SK-MEL-5 (cell line): ENCODE measurements around the gene TFAM. TPM values are rescaled to one million over a fixed set of nuclear protein-coding genes. Genes with fewer than 3 reads are reported as not detected.

Experiments
- DNase-seq: peaks from one replicate; pipeline ENCODE4 v3.0.0-alpha.2; 2016; ENCODE audit warnings: low read depth, low spot score
- in situ Hi-C: cut with HindIII; loops from 2 replicates; pipeline ENCODE4 v1.10.0; 2016; ENCODE audit warnings: low sequenced_read_pairs, high pct_unique_total_duplicates, low pct_unique_long_range_greater_than_20kb
- polyA plus RNA-seq, 2 experiments: library from polyadenylated mRNA; depleted of rRNA; stranded (reverse); fragments of >200 nt; gene quantifications; 2 replicates each; pipeline ENCODE4 v1.2.3, GENCODE V29; 2015
- total RNA-seq: library from RNA; depleted of rRNA; stranded (reverse); fragments of >200 nt; shearing (Covaris generic); gene quantifications from 2 replicates; pipeline ENCODE4 v1.2.3, GENCODE V29; 2014; rRNA removed

The TFAM gene
- total RNA-seq: 54.8 and 72.5 TPM in 2 replicates
- polyA plus RNA-seq (2015; cell fraction: cytosol; rRNA removed): 22.9 and 23.5 TPM in 2 replicates
- polyA plus RNA-seq (2015; cell fraction: nucleus; rRNA removed): 14.6 and 15.2 TPM in 2 replicates

- in situ Hi-C loops: no loop called here
- peak; percentile 90 for DNase-seq
Observed at GRCh38 chr10:58384999-58385783, at the start of gene TFAM. TFAM (plus strand) TSS chr10:58385410; CDS start chr10:58385548, 138 bp downstream.

DNA sequence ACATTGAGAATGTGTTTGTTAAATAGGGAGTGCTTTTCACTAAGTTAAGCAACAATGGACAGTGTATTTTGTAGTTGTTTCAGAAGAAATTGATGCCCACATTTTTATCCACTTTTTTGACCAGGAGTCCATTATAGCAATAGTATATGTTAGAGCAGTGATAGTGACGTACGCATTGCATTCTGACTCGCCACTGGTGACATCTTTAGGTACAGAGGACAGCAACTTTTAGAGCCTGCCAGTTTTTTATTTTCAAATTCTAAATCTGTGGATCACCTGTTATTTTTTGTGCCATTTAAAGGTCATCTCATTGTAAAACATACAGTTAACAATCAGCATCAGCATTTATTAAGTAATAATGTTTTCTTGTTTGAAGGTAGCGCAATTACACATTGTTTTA, 49.0 kb upstream of the TFAM start:
- no peak for DNase-seq
- in situ Hi-C loops: no loop called here

DNA sequence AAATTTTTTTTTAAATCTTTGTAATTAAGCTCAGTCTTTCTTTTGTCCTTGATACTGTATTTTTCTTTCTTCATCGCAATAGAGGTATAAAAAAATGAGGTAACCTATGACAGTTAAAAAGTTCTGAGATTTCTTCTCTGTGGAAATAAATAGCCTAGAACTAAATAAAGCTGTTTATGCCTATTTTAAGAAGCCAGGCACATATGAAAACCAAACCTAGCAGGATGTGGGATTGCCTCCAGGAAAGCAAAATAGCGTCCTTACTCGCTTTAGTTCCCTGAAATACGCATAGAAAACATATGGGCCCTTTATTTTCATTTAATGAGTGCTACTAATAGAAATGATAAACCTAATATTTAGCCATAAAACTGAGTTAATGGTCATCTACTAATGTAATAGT, 43.8 kb upstream of the TFAM start:
- DNase-seq: no peak
- in situ Hi-C loops: no loop called here

GRCh38 chr10:58341947-58342346, 43.3 kb upstream of the TFAM start:
- in situ Hi-C loops: no loop called here

DNA sequence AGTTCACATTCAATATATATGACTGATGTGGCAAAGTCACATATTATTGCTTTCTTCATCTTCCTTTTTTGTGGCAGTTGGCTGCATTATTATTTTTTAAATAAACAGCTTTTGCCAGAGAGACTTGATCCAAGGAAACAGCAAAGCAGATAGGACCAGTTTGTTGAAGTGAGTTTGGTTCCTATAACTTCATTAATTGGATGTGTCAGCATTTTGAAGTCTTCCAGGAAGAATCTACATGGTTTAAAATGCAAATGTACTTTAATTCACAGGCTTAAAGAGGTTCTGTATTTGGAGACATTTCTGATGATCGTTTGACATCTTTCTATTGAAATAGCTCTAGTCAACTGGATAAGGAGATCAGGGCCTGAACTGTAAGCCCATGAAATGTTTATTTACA, 37.2 kb upstream of the TFAM start:
- no peak for DNase-seq
- in situ Hi-C loops: no loop called here

More at GRCh38 chr10:58341947-58342346, 43.3 kb upstream of the TFAM start:
- DNase-seq: no peak

- in situ Hi-C loops: no loop called here
- peak; percentile 52 for DNase-seq
Observed at GRCh38 chr10:58348571-58349033, 36.6 kb upstream of the TFAM start.

GRCh38 chr10:58350023-58350422, 35.2 kb upstream of the TFAM start:
- in situ Hi-C loops: no loop called here

GRCh38 chr10:58350619-58351323, 34.4 kb upstream of the TFAM start:
- in situ Hi-C loops: no loop called here

More at GRCh38 chr10:58350023-58350422, 35.2 kb upstream of the TFAM start:
- no peak for DNase-seq

DNA sequence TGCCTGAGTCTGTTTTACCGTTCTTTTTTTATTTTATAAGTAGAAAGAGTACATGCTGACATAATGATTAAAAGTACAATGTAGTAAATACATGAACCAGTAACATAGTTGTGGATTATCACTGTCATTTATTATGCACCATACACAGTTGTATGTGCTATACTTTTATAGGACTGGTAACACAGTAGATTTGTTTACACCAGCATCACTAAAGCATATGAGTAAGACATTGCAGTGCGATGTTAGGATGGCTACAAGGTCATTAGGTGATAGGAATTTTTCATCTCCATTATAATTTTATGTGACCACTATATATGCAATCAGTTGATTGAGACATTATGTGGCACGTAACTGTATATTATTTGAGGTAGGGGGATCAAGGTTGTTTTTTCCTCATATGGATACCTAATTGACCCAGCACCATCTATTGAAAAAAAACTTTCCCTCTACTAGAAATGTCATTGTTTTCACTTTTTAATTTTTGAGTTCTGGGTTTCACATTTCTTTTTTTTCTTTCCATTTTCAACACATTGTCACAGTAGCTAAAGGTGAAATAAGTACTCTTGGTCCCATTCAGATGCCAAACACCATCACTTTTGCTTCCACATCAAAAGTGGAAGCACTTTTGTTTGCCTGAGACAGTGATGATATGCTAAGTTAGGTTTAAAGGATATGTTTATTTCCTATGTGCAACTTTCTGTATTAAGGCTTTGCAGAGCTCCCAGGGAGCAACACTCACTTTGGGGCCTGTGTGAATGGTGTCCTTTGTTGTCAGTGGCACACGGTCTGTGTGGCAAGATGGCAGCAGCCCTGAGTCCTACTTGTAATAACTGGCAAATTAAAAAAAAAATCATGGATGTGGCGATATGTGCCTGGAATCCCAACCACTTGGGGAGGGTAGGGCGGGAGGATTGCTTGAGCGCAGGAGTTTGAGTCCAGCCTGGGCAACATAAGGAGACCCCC, 33.3 kb upstream of the TFAM start:
- in situ Hi-C loops: no loop called here
- DNase-seq: peak; percentile 36

More at GRCh38 chr10:58350619-58351323, 34.4 kb upstream of the TFAM start:
- no peak for DNase-seq

GRCh38 chr10:58352956-58353610, 32.1 kb upstream of the TFAM start:
- no peak for DNase-seq
- in situ Hi-C loops: no loop called here

- no peak for DNase-seq
- in situ Hi-C loops: no loop called here
Observed at GRCh38 chr10:58356756-58357155, 28.5 kb upstream of the TFAM start.

DNA sequence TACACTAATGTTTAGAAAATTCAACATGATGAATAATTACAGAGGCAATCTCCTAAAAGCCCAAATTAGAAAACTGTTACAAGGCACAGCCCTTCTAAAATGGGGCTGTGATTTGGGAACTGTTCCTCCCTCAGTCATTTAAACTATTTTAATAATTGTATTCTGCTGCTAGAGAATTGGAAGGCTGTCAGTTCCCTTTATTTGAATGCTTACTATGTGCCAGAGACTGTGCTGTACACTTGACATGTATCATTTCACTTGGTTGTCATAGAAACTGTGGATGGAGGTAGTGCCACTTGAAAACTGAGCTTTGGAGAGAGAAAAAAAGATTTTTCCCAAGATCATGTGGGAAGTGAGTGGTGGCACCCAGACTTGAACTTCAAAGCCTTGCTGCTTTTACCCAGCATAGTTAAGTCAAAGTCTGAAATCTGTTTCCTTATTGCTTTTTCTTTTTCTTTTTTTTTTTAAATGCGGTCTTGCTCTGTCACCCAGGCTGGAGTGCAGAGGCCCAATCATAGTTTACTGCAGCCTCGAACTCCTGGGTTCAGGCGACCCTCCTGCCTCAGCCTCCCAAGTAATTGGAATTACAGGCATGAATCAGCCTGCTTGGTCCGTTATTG, 26.8 kb upstream of the TFAM start:
- DNase-seq: no peak
- in situ Hi-C loops: no loop called here

DNA sequence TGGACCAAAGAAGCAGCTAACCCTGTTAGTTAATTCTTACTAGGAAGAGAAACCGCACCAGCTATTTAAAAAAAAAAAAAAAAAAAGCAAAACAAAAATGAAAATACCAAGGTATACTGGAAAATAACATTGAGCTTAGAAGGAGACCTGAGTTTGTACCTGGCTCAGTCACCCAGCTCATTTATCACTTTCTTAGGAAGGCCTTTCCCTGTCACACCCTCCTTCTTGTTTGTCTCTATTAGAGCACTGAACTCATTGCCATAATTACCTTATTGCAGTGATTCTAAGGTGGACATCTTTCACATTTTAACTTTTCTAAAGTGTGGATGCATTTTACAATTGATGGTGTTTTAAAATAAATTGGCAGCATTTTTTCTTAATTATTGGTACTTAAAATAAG, 26.3 kb upstream of the TFAM start:
- in situ Hi-C loops: no loop called here
- no peak for DNase-seq

DNA sequence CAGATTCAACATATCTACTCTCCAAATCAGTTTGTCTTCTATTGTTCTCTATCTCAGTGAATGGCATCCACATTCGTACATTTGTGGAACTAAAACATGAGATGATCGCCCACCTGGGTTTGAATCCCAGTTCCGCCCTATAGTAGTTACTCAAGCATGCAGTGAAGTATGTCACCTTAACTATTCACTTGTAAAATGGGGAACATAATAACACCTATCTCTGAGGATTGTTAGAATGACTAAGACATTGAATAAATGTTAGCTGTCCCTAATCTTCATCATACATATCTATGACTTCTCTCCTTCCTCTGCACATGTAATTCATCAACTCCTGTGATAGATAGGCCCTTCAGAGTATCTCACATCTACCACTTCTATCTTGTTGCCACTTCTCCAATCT, 25.7 kb upstream of the TFAM start:
- in situ Hi-C loops: no loop called here
- no peak for DNase-seq

- in situ Hi-C loops: no loop called here
Observed at GRCh38 chr10:58360412-58361004, 24.7 kb upstream of the TFAM start.

DNA sequence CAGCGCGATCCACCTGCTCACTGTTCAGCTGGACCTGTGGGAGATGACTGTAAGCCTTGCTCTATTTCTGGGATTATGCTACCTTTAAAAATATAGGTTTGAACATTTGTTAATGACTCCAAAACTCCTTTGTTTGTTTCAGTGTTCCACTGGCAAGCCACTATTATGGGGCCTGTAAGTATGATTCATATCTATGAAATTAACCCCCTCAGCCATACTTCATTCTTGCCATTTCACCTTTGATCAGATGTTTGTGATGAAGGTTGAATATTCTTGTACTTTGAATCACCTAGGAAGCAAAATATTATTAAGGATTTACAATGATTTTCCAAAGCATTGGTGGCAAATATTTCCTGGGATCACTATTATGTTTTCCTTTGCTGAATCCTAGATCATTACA, 23.9 kb upstream of the TFAM start:
- DNase-seq: no peak
- in situ Hi-C loops: no loop called here

More at GRCh38 chr10:58360412-58361004, 24.7 kb upstream of the TFAM start:
- no peak for DNase-seq
